Measurements from ENCODE around the gene TAF6. TPM values are rescaled to one million over a fixed set of nuclear protein-coding genes. Genes with fewer than 3 reads are reported as not detected.
A peak's percentile ranks its signal among the peaks of the same experiment; 100 is the strongest.

TAF6 gene
- total and polyA plus RNA-seq, 9 of the 15 experiments (the other 6 are each of a cell fraction or from before 2014, with no cell fraction given) = 0.78 to 78.7 (median 21.3) TPM

DNA sequence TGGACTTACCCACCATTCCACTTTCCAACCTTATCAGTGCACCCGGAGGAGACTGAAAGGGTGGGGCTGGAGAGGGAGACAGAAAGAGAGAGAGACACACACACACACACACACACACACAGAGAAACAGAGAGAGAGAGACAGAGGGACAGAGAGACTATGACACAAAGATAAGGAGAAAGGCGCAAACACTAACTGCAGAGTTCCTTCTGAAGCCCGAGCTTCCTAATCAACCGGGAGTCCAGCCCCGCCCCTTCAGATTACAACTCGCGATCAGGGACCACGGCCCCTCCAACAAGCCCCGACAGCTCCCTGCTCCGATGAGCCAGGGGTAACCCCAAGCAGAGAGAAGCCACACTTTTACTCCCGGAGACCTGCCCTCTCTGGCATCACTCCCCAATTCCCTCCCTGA, 48.8 kb upstream of the TAF6 start (continued):
- TF ChIP-seq, protein P1, sequence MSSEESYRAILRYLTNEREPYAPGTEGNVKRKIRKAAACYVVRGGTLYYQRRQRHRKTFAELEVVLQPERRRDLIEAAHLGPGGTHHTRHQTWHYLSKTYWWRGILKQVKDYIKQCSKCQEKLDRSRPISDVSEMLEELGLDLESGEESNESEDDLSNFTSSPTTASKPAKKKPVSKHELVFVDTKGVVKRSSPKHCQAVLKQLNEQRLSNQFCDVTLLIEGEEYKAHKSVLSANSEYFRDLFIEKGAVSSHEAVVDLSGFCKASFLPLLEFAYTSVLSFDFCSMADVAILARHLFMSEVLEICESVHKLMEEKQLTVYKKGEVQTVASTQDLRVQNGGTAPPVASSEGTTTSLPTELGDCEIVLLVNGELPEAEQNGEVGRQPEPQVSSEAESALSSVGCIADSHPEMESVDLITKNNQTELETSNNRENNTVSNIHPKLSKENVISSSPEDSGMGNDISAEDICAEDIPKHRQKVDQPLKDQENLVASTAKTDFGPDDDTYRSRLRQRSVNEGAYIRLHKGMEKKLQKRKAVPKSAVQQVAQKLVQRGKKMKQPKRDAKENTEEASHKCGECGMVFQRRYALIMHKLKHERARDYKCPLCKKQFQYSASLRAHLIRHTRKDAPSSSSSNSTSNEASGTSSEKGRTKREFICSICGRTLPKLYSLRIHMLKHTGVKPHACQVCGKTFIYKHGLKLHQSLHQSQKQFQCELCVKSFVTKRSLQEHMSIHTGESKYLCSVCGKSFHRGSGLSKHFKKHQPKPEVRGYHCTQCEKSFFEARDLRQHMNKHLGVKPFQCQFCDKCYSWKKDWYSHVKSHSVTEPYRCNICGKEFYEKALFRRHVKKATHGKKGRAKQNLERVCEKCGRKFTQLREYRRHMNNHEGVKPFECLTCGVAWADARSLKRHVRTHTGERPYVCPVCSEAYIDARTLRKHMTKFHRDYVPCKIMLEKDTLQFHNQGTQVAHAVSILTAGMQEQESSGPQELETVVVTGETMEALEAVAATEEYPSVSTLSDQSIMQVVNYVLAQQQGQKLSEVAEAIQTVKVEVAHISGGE (CRISPR knock-in tag; IDR thresholded peaks at IDR 0.05) = 0 out of 6 replicates have a peak, but pooled peaks of 1 of the 3 experiments have one; percentile 47
- TF ChIP-seq, protein P2, sequence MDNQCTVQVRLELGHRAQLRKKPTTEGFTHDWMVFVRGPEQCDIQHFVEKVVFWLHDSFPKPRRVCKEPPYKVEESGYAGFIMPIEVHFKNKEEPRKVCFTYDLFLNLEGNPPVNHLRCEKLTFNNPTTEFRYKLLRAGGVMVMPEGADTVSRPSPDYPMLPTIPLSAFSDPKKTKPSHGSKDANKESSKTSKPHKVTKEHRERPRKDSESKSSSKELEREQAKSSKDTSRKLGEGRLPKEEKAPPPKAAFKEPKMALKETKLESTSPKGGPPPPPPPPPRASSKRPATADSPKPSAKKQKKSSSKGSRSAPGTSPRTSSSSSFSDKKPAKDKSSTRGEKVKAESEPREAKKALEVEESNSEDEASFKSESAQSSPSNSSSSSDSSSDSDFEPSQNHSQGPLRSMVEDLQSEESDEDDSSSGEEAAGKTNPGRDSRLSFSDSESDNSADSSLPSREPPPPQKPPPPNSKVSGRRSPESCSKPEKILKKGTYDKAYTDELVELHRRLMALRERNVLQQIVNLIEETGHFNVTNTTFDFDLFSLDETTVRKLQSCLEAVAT (IDR thresholded peaks at IDR 0.05) = peak; percentile 96 to 97
- TF ChIP-seq, protein P3, sequence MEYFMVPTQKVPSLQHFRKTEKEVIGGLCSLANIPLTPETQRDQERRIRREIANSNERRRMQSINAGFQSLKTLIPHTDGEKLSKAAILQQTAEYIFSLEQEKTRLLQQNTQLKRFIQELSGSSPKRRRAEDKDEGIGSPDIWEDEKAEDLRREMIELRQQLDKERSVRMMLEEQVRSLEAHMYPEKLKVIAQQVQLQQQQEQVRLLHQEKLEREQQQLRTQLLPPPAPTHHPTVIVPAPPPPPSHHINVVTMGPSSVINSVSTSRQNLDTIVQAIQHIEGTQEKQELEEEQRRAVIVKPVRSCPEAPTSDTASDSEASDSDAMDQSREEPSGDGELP (CRISPR knock-in tag; IDR thresholded peaks at IDR 0.05; ENCODE audit: borderline replicate concordance) = 0 out of 2 replicates have a peak, but pooled peaks have one; percentile 19
- TF ChIP-seq HIVEP1 (CRISPR knock-in tag; IDR thresholded peaks at IDR 0.05) = no peak
- TF ChIP-seq OTX1 (CRISPR knock-in tag; IDR thresholded peaks at IDR 0.05) = peak; percentile 96
- TF ChIP-seq ZBTB7A (IDR thresholded peaks at IDR 0.05; ENCODE audit: borderline replicate concordance, control insufficient read depth, low read depth, low read length) = 0 out of 2 replicates have a peak, but pooled peaks have one; percentile 10
- TF ChIP-seq, protein P4, sequence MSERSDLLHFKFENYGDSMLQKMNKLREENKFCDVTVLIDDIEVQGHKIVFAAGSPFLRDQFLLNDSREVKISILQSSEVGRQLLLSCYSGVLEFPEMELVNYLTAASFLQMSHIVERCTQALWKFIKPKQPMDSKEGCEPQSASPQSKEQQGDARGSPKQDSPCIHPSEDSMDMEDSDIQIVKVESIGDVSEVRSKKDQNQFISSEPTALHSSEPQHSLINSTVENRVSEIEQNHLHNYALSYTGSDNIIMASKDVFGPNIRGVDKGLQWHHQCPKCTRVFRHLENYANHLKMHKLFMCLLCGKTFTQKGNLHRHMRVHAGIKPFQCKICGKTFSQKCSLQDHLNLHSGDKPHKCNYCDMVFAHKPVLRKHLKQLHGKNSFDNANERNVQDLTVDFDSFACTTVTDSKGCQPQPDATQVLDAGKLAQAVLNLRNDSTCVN (CRISPR knock-in tag; IDR thresholded peaks at IDR 0.05) = peak; percentile 87; the same call in 1 of the 2 replicates
- TF ChIP-seq NONO (IDR thresholded peaks at IDR 0.05; ENCODE audit: low read depth in 2 of 2, low read length in 1 of 2) = 0 out of 4 replicates have a peak, but pooled peaks of 1 of the 2 experiments have one; percentile 27
- TF ChIP-seq KDM5B (IDR thresholded peaks at IDR 0.05; ENCODE audit: insufficient replicate concordance, low read depth, low read length) = peak; percentile 68
- TF ChIP-seq ZNF263 (CRISPR knock-in tag; IDR thresholded peaks at IDR 0.05; ENCODE audit: borderline replicate concordance) = 0 out of 2 replicates have a peak, but pooled peaks have one; percentile 50
- TF ChIP-seq RCOR1 (IDR thresholded peaks at IDR 0.05; ENCODE audit: borderline replicate concordance in 1 of 2, low read depth in 2 of 2, low read length in 2 of 2) = peak; percentile 82 to 97
- TF ChIP-seq, protein P5, sequence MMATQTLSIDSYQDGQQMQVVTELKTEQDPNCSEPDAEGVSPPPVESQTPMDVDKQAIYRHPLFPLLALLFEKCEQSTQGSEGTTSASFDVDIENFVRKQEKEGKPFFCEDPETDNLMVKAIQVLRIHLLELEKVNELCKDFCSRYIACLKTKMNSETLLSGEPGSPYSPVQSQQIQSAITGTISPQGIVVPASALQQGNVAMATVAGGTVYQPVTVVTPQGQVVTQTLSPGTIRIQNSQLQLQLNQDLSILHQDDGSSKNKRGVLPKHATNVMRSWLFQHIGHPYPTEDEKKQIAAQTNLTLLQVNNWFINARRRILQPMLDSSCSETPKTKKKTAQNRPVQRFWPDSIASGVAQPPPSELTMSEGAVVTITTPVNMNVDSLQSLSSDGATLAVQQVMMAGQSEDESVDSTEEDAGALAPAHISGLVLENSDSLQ (IDR thresholded peaks at IDR 0.05) = peak; percentile 76
- TF ChIP-seq KLF6 (CRISPR knock-in tag; IDR thresholded peaks at IDR 0.05; ENCODE audit: borderline replicate concordance) = peak; percentile 64; the same call in 1 of the 2 replicates

All from K562 (cell line).